Left ventricle myocardium superior (tissue), 1 donor: ENCODE data around the gene CBLN3. TPM values are rescaled to one million over a fixed set of nuclear protein-coding genes. Genes with fewer than 3 reads are reported as not detected.
A peak's percentile ranks its signal among the peaks of the same experiment; 100 is the strongest.

Source experiments
- ATAC-seq: fragments of 200-7000 bp; cut with Tn5 transposase; one replicate; pipeline ENCODE4 v1.9.1; 2020; ENCODE audit warnings: mild to moderate bottlenecking, moderate library complexity
- DNase-seq: peaks from one replicate; pipeline ENCODE4 v3.0.0-alpha.2; 2020
- intact Hi-C: fragments of 100-400 bp; cut with micrococcal nuclease; formaldehyde crosslinking; loops from one replicate; pipeline ENCODE4 v1.11.0; 2022
- total RNA-seq: library from RNA; stranded (reverse); fragmentation: NEBNext Ultra II Directional; extraction: Animal tissue kit (Norgen Biotek cat#: 25700); gene quantifications from one replicate; pipeline ENCODE4 v1.2.1, GENCODE V29; 2021
- donor health status: DM: no; HTN: yes; CAD: no; lungs with severe emphysema.

The CBLN3 gene
- total RNA-seq, 1 donor from 2014 or later = 2.3 TPM

GRCh38 chr14:24411443-24412389, 17.8 kb downstream of the CBLN3 start:
- DNase-seq (no peak), ATAC-seq (peak; percentile 23)
- intact Hi-C loops = no loop called here

DNA sequence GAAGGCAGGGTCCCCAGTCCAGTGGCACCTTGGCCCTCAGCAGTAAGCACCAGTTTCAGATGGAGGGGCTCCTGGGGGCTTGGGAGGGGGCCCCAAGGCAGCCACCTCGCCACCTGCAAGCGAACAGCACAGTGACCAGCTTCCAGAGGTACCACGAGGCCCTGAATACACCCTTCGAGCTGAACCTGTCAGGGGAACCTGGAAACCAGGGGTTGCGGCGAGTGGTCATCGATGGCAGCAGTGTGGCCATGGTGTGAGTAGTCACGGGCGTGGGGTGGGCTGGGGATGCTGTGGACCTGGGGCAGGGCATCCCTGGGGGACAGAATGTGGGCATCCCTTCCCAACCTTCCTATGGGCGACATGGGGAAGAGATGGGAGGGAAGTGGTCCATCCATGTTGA, 19.5 kb downstream of the CBLN3 start:
- DNase-seq (no peak), ATAC-seq (no peak)
- intact Hi-C loops = no loop called here

DNA sequence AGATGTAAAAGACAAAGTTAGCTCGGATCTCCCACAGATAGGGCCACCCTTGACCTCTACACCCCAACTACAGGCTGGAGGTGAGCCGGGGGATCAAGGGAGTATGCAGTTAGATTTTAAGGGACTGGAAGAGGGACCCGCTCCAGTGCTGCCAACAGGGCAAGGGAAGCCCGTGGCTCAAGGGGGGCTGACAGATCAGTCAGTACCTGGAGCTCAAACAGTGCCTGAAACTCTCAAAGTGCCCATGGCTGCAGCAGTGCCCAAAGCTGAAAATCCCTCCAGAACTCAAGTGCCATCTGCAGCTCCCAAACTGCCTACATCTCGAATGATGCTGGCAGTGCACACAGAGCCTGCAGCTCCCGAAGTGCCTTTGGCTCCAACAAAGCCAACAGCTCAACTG, 20.3 kb downstream of the CBLN3 start:
- DNase-seq (no peak), ATAC-seq (no peak)
- intact Hi-C loops = no loop called here

DNA sequence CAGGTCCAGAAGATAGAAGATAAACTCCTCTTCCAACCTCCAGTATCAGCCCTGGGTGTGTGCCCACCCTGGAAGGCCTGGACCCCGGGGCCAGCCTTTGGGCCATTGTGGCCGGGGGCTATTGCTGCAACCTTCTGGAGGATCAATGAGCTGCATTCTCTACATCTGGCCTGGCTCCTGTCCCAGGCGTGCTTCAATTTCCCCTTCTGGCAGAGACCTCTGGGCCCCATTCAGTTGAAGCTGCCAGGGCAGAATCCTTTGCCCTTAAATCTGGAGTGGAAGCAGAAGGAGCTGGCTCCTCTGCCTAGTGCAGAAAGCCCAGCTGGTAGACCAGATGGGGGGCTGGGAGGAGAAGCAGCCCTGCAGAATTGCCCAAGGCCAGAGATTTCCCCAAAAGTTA, 20.7 kb downstream of the CBLN3 start:
- ATAC-seq (no peak), DNase-seq (no peak)
- intact Hi-C loops = no loop called here

DNA sequence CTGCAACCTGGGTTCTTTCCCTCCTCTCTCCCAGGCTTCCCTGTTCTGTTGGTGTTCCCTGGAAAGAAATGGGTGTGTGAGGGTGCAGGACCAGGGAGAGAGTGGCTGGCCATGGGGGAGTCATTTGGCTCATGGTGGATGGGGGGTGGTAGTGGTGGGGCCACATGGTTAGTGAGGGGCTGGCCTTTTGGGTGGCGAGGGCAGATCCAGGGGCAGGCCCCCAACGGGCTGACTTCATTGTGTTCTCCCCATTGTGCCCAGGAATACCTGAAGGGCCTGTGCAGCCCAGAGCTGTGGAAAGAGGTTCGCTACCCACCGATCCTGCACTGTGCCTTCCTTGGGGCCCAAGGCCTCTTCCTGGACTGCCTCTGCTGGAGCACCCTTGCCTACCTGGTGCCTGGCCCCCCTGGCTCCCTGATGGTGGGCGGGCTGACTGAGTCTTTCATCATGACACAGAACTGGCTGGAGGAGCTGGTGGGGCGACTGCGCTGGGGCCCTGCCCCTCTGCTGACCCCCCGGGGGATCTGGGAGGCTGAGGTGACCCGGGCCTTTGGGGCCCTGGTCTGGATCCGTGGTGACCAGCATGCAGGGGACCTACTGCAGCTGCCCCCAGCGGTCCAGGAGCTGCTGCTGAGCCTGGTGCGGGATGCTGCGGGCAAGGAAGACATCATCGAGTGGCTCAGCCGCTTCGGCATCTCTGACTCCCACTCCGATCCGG, 21.7 kb downstream of the CBLN3 start:
- no peak for DNase-seq
- intact Hi-C loops = no loop called here
- ATAC-seq = no peak

DNA sequence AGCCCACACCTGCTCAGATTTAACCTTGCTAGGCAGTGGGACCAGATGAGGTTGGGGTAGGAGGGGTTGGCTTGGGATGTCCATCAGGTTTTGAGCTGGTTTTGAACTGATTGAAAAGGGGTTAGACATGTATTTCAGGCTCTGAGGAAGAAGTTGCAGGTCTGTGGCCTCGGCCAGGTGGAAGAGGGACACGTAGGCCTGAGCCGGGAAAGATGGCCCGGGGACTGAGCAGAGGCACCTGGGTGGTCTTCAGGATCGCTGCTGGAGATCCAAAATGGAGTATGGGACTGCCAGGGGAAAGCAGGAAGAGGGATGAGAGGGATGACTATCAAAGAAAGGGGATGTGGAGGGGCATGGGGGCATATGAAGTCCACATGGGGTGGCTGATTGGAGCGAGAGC, 23.1 kb downstream of the CBLN3 start:
- no peak for DNase-seq
- no peak for ATAC-seq
- intact Hi-C loops = no loop called here

DNA sequence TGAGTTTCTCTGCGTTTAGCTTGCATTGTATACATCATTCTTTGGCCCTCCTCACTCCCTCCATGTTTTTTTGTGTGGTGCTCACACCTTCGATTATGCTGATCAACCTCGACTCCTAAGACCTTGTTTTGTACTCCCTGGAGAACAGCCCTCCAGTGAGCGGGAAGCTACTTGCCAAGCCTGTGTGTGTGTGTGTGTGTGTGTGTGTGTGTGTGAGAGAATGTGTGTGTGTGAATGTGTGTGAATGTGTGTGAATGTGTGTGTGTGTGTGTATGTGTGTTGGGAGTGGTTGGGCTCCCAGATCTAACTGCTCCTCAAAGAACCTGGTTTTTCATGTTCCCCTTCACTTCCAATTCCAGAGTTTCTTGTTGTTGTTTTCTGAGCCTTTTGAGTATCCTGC, 24.7 kb downstream of the CBLN3 start:
- intact Hi-C loops = no loop called here
- DNase-seq (no peak), ATAC-seq (no peak)

DNA sequence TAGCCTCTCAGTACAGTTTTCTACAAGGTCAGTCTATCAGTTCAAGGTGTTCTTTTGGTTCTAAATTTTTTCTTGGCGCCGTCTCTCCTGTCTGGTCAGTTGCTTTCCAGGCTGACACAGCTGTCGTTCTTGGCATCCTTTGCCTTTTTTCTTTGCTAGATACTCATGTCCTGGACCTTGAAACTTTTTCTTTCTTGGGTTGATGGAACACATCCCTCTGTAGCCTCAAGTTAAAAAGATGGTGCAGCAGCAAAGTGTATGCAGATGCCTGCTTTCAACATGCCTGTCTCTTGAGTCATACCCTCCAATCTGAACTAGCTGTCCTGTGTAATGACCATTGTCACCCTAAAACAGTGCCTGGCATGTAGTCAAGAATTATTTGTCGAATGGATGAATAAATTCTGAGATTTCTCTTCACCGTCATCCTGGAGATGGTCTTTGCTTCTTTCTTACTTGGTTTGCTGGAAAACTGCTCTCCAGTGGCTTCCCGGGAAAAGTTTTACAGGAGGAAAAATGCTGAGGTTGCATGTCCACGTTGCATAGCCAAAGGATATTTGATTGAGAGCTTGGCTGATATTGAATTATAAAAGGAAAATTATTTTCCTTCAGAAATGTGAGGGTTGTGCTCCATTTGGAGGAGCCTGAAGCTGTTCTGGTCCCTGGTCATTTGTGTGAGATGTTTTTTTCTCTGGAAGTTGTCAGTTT, 26.0 kb downstream of the CBLN3 start:
- DNase-seq (no peak), ATAC-seq (peak; percentile 52)
- intact Hi-C loops = no loop called here

- peak; percentile 26 for ATAC-seq
- intact Hi-C loops = no loop called here
Measured at GRCh38 chr14:24401810-24402702, 27.4 kb downstream of the CBLN3 start.

DNA sequence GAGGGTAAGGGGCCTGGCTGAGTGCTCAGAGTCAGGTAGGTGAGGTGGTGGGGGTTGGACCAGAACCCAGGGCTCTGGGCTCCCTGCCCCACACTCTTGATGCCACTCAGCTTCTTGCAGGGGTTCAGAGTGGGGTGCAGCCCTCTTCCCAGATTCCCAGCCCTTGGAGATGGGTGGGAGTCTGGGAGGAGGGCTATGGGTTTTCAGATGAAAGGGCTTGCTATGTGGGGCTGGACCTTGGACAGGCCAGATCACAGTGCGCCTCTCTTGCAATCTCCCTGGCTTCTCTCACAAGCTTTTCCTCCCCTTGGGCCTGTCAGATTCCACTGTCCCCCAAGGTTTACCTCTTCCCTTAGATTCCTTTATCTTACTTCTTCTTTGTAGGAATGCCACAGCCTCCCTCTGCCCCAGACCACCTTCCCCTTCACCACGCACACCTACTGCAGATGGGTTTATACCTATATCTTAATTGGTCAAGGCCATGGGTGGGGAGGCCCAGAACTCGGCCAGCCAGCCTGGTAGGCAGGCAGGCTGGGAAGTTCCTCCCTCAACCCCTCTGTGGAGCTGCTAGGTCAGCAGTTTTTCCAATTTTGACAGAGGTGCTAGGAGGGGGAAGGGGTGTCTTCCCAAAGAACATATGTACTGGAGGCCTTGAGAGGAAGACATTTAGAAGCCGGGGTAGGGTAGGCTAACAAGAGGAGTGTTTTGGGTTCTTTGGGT, 29.3 kb downstream of the CBLN3 start:
- intact Hi-C loops = no loop called here
- no peak for DNase-seq
- ATAC-seq = no peak

More at GRCh38 chr14:24401810-24402702, 27.4 kb downstream of the CBLN3 start:
- DNase-seq = no peak

DNA sequence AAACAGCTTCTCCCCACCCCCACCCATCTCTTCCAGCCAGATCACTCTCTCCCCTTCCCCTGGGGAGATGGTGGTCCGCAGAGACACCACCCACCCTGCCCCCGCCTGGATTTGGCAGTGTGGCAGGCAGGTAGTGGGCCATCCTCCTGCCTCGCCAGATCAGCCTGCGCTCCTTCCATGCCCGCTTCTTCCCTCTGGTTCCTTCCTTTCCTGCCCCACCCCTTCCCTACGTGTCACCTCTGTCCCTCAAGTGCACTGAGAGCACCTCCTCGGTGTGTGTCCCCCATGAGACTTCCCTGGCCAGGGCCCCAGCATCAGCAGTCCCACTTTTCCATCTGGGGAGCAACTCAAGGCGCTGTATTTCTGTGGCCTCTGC, 30.0 kb downstream of the CBLN3 start:
- intact Hi-C loops = no loop called here
- DNase-seq = no peak

GRCh38 chr14:24398653-24399446, 30.6 kb downstream of the CBLN3 start, which contains the start of gene NYNRIN:
TSS of gene NYNRIN (plus strand) at chr14:24399003. CDS start at chr14:24399247, 244 bp downstream.
- peak; percentile 81 for DNase-seq
- intact Hi-C loops = no loop called here
- peak; percentile 86 for ATAC-seq

More for the DNA sequence above, 30.0 kb downstream of the CBLN3 start:
- ATAC-seq = peak; percentile 2

GRCh38 chr14:24398293-24398652, 31.2 kb downstream of the CBLN3 start:
- intact Hi-C loops = no loop called here
- DNase-seq (peak; percentile 66), ATAC-seq (peak; percentile 66)

DNA sequence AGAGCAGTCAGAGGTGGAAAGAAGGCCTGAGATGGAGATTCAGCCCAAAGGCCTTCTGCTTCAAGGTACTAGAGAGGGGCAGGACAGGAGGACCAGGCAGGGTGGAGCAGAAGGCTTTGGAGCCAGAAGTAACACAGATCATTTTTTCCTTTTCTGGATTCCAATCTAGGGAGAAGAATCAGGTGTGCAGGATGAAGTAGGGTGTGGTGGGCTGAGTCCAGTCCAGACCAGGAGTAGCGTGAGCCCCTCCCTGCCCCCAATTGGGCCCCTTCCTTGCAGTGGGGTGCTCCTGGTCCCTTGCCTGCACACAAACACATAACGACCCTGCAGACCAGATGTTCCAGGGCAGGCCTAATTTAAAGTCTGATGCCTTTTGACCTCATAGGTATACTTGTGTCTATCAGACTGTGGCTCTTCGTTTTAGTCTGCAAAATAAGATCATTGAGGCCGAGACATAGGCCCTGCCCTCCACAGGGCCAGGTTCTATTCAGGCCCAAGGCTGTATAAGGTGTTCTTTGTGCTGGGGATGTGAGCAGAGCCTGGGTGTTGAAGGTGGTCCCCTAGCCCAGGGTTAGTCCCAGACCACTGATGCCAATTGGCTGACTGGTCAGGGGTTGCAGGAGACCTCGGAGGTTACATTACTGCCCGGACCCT, 31.7 kb downstream of the CBLN3 start:
- DNase-seq = no peak
- intact Hi-C loops = no loop called here
- ATAC-seq = no peak

GRCh38 chr14:24395609-24396582, 33.6 kb downstream of the CBLN3 start:
- intact Hi-C loops = no loop called here
- ATAC-seq (no peak), DNase-seq (no peak)

GRCh38 chr14:24394275-24394674, 35.2 kb downstream of the CBLN3 start:
- intact Hi-C loops = no loop called here
- DNase-seq (no peak), ATAC-seq (no peak)
